ENCODE measurements around the gene PLXNB3.
"Not testable (repeated sequence)": the region's sequence is repeated elsewhere in the genome, so short reads cannot be mapped to it uniquely, and the experiment has no call there.

PLXNB3 gene

DNA sequence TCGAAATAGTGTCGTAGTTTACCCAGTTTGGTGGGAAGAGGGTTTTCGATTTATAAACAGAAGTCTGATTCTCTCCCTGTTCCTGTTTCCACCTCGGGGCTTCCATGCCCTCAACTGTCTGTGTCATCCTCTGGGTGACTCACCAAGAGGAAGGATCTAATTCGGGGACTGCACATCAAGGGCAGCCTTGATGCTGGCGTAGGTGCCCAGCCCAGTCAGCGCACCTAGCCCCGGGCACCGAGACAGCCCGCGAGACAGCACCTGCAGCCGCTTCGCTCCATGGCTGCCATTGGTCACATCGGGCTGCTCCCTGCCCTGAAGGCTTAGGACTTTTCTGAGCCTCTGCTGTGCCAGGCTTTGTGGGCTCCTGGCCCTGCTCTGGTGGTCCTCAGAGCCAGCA lies 31.6 kb upstream of the PLXNB3 start:
- no peak for DNase-seq (ENCODE audit: low read depth)

DNA sequence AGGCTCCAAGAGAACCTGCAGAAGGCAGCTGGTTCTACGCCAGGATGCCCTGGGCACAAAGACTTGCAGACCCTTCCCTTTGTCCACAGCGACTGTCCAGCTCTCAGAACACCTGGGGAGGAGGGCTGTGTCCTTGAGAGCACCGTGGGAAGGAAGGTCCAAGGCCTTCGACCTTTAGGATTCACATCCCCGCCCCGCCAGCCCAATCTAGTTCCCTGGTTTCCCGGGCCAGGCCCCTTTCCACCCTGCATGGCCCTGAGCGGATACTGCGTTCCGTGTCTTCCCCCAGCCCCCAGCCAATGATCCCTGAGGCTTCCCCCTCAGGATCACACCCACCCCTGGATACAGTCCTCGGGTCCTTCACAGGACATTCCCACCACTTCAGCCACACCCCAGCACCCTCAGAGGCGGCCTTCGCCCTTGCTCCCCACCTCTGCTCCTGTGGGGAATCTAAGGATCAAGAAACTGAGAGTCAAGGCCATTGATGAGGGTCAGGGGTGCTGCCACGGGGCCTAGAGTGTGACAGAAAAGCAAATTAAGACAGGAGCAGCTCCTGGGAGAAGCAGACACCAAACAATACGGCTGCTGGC lies 30.3 kb upstream of the PLXNB3 start:
- no peak for DNase-seq (ENCODE audit: low read depth)

DNA sequence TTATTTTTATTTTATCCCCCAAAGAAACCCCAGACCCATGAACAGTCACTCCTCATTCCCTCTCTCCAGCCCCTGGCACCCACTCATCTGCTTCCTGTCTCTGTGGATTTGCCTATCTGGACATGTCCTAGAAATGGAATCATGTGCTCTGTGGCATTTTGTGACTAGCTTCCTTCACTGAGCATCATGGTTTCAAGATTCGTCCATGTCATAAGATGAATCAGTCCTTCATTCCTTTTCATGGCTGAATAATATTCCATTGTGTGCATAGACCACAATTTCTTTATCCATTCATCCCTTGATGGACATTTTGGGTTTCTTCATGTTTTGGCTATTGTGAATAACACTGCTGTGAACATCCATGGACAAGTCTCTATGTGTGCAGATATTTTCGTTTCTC lies 29.2 kb upstream of the PLXNB3 start:
- DNase-seq (ENCODE audit: low read depth), result no peak

DNA sequence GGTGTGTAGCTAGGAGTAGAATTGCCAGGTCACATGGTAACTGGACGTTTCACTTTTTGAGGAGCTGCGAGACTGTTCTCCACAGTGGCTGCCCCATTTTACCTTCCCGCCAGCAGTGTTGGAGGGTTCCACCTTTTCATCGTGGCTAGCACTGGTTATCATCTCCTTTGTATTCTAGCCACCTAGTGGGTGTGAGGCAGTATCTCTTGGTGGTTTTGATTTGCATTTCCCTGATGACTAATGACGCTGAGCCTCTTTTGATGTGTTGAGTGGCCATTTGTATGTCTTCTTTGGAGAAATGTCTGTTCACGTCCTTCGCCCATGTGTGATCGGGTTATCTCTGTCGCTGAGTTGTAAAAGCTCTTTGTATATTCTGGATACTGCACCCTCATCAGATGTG lies 28.8 kb upstream of the PLXNB3 start:
- DNase-seq (ENCODE audit: low read depth), result no peak

DNA sequence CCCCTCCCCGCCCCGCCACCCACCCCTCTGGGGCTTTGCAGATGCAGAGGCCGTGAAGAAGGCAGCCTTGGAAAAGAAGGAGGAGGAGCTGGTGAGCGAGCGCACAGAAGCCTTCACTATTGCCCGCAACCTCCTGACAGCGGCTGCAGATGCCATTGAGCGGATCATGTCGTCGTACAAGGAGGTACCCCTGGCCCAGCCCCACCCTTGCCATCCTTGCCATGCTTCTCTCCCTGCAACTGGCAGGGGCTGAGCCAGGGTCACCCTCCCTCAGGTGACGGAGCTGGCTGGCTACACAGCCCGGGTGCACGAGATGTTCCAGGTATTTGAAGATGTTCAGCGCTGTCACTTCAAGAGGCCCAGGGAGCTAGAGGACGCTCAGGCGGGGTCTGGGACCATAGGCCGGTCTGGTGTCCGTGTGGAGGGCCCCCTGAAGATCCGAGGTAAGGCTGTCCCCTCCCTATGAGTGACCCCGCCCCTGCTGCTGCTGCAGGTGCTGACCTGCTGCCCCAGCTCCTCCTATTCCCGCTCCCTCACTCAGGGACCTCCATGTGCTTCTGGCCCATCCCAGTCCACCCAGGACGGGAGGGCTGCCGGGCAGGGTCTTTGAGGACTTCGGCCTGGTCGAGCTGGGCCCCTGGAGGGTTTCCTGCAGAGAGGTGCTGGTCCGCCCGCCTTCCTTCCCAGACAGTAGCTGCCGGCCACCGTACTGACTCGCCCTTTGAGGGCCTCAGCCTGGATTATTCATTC lies 27.8 kb upstream of the PLXNB3 start:
- DNase-seq (ENCODE audit: low read depth), result no peak

DNA sequence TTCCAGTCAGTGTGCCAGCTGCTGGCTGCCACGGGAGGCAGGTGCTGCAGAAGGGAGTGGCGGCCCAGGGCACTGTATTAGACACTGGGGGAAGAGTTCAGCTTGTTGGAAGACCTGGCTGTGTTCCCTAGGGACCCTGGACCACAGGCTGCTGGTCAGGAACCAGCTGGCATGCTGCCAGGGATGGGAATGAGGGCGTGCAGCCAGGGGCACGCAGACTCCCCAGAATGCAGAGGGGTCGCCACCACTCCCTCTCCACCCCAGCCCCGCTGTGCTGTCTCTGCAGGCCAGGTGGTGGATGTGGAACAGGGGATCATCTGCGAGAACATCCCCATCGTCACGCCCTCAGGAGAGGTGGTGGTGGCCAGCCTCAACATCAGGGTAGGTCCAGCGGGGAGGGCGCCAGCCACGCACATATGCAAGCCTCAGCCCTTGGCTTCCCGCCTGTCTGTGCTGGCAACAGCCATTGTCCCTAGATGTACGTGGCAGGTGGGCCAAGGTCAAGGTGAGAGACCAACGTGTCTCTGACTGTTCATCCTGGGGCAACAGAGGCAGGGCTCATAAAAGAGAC lies 27.1 kb upstream of the PLXNB3 start:
- DNase-seq (ENCODE audit: low read depth), result no peak

DNA sequence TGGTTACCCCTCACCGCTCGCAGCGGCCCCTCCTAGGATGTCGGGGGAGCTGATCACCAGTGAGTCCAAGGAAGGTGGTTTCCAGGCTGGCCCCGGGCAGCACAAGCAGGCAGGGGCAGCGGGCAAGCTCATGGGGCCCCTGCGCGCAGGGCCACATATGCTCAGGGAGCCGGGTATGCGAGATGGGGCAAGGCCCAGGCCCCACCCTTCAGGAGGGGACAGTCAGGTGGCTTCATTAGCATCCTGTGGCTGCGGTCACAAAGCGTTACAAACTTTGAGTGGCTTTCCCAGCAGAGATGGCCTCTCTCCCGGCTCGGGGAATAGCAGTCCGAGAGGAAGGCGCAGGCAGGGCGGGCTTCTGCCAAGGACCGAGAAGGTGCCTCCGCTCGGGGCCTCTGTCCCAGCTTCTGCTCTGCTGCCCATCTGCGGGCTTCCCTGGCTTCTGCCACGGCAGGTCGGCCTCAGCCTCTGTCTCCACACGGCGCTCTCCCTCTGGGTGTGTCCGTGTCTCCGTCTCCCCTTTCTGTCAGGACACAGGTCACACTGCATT lies 25.9 kb upstream of the PLXNB3 start:
- no peak for DNase-seq (ENCODE audit: low read depth)

DNA sequence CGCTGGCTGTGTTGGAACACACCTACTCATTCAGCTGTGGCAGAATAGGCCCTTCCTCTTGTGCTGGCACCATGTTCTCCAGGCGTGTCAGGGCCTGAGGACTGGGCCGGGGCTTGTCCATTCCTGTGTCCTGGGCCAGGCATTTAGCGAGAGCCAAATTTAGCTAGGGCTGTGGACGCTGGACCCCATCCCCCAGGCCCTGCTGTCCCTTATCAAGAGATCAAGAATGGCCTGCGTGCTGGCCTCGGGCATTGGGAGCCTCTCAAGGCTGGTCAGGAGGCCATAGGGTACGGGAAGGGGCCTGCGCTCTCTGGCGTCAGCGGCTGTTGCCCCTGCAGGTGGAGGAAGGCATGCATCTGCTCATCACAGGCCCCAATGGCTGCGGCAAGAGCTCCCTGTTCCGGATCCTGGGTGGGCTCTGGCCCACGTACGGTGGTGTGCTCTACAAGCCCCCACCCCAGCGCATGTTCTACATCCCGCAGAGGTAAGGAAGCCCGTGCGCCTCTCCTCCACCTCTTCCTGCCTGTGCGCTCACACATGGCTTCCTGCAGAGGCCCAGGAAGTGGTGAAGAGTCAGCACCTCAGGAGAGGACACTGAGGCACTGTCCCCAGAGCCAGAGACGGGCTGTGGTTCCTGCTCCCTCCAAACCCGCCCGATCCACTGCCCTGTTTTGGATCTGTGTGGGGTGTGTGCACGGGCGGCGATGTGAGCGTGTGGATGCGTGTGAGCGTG lies 24.1 kb upstream of the PLXNB3 start:
- DNase-seq (ENCODE audit: low read depth), result no peak

DNA sequence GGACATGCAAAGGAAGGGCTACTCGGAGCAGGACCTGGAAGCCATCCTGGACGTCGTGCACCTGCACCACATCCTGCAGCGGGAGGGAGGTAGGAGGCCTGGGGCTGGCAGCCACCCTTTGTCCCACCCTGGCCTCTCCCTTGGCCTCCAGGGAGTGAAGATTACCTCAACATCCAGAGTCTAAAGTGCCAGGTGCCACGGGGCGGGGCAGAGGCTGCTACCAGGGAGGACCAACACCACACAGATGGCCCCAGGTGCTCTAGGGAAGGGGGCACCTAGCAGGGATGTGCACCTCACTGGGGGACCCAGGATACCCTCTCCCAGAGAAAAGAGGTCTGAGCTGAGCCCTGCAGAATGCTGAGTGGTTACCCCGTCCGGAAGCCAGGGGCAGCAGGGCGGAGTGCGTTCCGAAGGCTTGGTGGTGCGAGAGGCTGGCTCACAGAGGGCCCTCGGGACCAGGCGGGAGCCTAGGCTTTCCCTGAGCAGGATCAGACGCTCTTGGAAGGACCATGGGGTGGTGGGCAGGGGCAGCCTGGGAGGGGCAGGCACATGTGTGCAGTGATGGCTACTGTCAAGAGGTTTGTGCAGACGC lies 23.3 kb upstream of the PLXNB3 start:
- DNase-seq (ENCODE audit: low read depth), result no peak

DNA sequence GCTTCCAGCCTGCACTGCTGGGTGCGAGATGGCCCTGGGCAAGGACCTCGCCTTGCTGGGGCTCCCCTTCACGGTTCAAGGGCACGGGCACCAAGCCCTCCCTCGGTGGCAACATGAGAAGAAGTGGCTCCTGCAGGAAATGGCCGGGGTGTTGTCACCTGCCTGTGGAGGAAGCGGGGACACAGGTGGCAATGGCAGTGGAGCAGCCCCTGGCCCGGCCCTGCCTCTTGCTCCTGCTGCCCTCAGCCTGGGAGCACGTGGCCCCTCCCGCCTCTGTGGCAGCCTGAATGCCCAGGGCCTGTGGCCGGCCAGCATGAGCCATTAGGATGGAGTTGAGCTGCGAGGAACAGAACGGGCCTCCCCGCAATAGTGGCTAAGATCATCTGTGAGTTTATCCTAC lies 22.6 kb upstream of the PLXNB3 start:
- DNase-seq (ENCODE audit: low read depth), result no peak

DNA sequence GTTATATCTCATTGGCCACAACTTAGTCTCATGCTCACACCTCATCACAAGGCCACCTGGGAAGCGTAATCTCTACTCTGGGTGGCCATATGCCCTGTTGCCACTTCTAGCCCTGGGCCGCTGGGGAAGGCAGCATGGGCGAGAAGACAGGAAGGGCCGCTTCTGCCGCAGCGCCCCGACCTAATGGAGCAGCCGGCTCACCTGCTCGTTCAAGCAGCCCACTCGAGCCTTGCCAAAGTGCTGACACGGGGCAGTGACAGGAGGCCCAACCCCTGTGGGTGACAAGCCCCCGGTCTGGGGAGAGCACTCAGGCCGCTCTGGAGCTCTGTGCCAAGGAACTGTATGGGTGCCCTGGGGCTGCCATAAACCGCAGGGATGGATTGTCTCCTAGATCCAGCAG lies 21.9 kb upstream of the PLXNB3 start:
- not testable (repeated sequence) for DNase-seq (ENCODE audit: low read depth)

DNA sequence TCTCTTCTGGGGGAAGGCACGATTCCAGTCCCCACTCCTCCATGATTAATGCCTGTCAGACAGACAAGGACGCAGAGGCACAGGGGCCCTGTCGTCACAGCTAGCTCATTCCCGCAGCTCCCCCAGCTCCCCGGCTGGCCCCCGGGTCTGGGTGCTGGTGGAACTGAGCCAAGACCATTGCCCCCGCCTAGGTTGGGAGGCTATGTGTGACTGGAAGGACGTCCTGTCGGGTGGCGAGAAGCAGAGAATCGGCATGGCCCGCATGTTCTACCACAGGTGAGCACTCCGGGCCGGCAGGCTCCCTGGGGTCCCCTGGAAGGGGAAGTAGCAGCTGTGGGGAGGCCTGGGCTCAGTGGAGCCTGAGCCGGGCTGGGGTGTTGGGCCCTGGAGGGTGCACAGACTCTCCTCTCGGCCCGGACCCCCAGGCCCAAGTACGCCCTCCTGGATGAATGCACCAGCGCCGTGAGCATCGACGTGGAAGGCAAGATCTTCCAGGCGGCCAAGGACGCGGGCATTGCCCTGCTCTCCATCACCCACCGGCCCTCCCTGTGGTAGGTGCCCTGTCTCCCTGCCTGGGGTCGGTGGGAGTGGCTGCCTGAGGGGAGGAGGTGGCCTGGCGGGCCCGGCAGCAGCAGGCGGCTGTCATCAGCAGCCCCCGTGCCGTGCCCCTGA lies 21.1 kb upstream of the PLXNB3 start:
- DNase-seq (ENCODE audit: low read depth), result not testable (repeated sequence)

DNA sequence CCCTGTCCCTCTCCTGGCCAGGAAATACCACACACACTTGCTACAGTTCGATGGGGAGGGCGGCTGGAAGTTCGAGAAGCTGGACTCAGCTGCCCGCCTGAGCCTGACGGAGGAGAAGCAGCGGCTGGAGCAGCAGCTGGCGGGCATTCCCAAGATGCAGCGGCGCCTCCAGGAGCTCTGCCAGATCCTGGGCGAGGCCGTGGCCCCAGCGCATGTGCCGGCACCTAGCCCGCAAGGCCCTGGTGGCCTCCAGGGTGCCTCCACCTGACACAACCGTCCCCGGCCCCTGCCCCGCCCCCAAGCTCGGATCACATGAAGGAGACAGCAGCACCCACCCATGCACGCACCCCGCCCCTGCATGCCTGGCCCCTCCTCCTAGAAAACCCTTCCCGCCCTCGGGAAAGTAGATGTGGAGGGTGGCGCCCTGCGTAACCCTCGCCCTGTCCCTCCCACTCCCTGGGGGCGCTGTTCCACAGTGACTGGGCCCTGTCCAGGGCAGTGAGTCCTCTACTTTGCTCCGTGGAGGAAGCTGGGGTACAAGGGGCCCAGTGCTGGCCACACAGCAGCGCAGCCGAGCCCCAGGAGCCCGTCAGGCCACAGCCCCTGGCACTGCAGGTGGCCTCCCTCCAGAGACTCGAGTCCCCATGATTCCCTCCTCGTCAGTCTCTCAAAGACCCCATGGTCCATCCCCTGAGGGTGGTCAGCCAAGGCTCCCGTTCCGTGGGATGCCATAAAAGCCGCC lies 20.4 kb upstream of the PLXNB3 start:
- not testable (repeated sequence) for DNase-seq (ENCODE audit: low read depth)

DNA sequence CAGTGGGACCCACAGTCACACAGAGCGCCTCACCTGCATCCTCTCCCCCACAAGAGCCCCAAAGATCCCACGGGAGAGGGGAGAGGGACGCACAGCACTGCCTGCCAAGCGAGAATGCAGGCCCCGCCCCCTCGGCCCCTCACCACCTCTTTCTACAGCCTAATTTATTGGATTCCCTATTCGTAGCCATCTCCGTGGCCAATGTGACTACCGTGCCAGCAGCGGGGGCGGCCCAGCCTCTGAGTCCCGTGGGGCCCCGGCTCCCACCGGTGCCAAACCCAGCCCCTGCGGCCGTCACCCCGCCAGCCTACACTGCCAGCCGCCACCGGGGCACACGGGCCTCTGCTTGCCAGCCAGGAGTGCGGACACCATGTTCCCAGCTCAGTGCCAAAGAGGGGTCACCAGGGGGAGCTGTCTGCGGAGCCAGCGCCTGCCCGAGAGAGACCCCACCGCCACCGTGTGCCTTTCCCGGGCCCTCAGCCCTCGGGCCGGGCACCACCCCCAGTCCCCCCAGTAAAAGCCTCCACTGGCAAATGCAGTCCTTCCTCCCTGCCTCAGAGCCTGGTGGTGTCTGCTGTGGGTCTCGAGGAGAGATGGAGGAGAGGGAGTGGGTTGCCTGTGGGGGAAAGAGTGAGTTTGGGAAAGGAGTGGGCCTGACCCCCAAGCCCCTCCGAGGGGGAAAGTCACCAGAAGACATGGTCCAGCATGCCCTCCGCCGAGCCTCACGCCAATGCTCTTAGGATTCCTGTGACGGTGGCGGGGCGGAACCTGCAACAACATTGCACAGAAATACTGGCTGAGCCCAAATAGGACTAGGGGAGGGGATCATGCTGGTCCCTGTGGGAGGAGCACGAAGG lies 19.6 kb upstream of the PLXNB3 start:
- DNase-seq (ENCODE audit: low read depth), result no peak

DNA sequence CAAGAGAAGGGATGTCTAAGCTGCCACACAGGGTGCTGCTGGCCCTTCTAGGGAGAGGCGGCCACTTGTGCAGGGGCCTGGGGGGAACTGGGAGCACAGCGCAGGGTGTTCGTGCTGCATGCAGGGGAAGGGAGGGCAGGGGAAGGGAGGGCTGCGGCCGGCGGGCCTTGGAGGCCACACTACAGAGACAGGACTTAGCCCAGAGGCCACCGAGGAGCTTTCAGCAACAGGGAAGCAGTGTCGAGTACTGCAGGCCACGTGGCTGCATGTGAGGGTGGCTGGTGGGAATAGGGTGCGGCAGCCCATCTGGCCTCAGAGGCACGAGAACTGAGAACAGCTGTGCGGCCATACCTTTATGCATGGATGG lies 19.0 kb upstream of the PLXNB3 start:
- not testable (repeated sequence) for DNase-seq (ENCODE audit: low read depth)

DNA sequence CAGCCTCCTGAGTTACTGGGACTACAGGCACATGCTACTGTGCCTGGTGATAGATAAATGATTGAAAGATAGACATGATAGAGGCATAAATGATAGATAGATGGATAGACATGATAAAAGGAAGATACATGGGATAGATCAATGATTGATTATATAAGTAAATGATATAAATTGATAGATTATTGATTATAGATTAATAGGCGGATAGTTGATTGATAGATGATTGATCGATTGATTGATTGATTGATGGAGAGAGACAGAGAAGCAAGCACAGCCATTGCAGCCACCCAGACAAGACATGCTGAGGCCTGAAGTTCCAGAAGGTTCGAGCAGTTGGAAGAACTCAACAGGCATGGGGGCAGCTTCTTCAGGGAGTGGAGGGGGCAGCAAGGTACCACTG lies 17.7 kb upstream of the PLXNB3 start:
- DNase-seq (ENCODE audit: low read depth), result no peak

DNA sequence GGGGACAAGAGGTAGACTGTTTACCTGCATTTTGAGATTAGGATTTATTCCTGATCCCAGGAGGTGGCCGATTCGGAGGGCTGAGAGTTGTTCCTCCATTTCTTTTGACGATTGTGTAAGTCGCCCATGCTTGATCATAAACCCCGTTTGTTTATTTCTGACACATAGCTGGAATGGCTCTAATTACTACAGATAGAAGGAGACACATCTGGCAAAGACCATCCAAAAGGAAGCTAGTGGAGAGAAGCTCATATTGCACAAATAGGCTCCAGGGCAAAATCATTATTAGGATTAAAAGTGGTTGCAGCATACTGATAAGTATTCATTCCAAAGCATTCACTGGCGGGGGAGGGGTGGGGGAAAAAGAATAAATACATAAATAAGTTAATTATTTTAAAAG lies 17.1 kb upstream of the PLXNB3 start:
- DNase-seq (ENCODE audit: low read depth), result not testable (repeated sequence)

DNA sequence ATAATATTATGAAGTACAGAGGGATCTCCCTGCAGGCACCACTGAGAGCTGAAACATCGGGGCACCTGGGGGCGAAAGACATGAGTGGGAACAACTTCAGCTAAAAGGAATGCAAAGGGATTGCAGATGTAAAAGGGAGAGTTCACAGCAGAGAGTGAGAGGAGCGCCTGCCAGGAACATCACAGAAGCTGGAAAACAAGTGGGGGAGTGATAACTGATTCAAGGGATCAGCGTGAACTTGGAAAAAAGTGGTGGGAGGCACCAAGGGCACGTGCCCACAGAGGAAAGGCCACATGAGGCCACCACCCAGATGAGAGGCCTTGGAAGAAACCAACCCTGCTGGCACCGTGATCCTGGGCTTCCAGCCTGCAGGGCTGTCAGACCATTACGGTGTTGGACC lies 15.0 kb upstream of the PLXNB3 start:
- DNase-seq (ENCODE audit: low read depth), result not testable (repeated sequence)

DNA sequence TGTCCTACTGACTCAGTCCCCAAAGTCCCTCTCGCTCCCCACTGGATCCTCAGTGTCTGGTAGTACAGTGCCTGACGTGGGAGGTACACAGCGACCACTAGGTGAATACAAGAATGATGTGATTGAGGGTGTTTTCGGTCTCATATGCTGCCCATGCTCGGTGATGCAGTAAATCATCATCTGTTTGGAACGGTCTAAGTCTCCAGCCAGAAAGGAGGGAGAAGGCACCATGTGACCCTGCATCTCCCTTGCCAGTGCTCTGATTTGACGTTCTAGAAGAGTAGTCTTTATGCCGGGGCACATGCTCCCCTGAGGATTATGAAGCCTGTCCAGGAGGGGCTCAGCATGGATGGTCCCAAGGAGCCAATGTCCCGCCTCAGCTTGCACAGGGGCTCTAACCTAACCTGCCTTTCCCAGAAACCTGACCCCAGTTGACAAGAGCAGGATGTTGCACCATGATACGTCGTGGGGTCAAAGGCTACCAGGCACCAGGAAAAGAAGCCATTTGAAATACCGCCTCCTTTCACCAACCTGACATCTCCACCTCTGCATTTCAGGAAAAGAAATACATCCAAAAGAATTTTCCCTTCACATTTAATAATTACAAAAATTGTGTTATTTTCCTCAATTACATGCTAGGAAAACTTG lies 13.8 kb upstream of the PLXNB3 start:
- DNase-seq (ENCODE audit: low read depth), result no peak

All from T follicular helper cell (primary cell).